Activated T-cell treated with anti-CD3 and anti-CD28 coated beads for 4 hours (primary cell): ENCODE data around the gene DPF3.
"Not testable (repeated sequence)": the region's sequence is repeated elsewhere in the genome, so short reads cannot be mapped to it uniquely, and the experiment has no call there.

Experiments used
- DNase-seq: peaks from one replicate; pipeline ENCODE4 v3.0.0-alpha.2; 2020

Gene DPF3

DNA sequence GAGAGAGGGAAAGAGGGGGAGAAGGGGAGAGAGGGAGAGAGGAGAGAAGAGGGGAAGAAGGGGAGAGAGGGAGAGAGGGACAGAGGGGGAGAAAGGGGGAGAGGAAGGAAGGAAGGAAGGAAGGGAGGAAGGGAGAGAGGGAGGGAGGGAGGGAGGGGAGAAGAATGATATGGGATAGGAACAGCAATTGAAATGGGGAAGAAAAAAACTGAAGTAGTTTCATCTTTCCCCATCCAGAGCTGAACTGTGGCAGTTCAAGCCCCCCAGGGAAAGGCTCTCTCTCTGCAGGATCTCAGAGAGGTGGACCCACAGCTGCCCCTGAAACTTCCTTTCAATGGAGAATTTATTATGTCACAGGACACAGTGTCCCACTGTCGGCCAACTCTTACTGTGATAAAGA is 136.9 kb downstream of the DPF3 start:
- DNase-seq: no peak

DNA sequence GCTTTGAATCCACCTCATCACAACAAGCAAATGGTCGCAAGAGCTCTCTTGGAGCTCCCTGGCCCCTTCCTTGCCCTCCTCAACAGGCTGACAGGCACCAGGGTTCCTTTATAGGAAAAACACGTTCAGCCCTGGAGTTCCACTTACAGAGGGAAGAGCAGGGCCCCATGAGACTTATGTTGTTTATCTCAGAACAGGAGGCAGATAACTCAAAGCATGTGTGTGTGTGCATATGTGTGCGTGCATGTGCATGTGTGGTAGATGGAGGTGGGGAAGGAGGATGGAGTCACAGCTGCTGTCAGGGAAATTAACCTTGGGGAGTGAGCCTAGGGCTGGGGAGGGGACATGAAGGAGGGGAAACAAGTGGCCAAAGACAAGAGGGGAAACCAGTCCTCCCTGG is 138.1 kb downstream of the DPF3 start:
- no peak for DNase-seq

DNA sequence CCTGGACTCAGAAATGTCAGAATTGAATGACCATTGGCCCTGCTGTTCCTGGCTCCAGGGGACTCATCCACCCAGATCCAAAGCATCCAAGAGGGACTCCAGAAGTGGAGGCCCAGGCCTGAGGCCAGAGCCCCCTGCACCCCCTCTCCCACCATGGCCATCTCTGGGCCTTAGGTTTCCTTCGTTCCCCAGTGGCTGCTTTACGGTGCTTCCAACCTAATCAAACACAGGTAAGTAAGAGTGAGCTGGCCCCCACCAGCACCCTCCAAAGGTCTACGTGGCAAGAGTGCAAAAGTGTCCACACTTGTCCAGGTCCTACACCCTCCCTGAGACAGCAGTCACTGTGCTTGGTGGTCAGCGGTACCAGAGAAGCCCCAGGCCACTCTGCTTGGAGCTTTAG is 139.0 kb downstream of the DPF3 start:
- DNase-seq: no peak

DNA sequence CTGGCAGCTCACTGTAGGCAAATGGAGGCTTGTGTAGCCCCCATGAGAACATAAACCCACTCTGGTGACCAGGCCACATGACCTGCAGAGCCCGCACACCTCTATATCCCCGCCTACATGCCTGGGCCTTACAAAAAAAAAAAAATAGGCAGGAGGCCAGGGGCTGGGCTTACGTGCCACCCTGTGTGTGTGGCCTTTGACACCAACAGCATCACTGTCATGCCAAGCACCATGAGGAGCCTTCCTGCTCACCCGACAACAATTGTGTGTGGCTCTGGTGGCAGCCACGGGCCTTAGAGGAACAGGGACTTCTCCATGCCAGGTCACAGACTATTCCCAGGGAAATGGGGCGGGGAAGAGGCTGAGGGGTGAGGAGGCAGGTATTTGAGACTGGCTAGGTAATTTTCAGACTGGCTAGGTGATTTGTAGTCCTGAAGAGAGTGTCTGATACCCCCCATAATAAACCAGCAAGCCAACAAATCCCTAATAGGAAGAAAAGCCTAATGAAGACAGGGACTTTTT is 140.0 kb downstream of the DPF3 start:
- DNase-seq: no peak

- no peak for DNase-seq
Observed at GRCh38 chr14:72753044-72753710, 140.7 kb downstream of the DPF3 start.

GRCh38 chr14:72752034-72752412 is 141.9 kb downstream of the DPF3 start:
- DNase-seq: no peak

DNA sequence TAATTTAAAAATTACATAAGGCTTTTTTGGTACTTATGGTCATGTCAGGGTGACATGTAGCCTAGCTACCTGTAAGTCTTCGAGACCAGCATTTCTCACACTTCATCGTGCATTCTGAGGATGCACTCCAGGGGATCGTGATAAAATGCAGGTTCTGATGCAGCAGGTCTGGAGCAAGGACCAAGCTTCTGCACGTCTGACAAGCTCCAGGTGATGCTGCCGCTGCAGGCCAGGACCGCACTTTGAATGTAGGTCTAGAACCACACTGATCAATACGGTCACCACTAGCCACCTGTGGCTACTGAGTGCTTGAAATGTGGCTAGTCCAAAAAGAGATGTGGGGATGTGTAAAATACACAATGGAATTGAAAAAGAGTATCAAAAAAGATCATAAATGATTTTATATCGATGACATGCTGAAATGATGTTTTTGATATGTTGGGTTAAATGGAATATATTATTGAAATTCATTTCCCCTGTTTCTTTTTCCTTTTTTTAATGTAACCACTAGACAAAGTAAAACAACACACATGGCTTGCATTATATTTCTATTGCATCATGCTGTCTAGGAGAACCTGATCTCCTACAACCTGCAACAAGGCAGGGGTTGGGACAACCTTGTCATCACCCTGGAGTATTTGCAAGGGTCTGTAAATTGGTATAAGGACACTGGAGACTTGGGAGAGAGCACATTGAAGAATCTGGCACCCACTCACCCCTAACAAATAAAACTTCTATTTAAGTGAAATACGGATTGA is 142.4 kb downstream of the DPF3 start:
- DNase-seq: no peak

DNA sequence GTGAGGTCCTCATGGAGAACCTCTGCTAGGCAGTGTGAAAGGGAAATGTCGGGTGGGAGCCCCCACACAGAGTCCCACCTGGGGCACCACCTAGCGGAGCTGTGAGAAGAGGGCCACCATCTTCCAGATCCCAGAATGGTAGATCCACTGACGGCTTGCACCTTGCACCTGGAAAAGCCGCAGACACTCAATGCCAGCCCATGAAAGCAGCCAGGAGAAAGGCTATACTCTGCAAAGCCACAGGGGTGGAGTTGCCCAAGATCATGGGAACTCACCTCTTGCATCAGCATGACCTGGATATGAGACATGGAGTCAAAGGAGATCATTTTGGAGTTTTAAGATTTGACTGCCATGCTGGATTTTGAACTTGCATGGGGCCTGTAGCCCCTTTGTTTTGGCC is 145.0 kb downstream of the DPF3 start:
- not testable (repeated sequence) for DNase-seq

- DNase-seq: no peak
Observed at GRCh38 chr14:72747652-72748051, 146.2 kb downstream of the DPF3 start.

DNA sequence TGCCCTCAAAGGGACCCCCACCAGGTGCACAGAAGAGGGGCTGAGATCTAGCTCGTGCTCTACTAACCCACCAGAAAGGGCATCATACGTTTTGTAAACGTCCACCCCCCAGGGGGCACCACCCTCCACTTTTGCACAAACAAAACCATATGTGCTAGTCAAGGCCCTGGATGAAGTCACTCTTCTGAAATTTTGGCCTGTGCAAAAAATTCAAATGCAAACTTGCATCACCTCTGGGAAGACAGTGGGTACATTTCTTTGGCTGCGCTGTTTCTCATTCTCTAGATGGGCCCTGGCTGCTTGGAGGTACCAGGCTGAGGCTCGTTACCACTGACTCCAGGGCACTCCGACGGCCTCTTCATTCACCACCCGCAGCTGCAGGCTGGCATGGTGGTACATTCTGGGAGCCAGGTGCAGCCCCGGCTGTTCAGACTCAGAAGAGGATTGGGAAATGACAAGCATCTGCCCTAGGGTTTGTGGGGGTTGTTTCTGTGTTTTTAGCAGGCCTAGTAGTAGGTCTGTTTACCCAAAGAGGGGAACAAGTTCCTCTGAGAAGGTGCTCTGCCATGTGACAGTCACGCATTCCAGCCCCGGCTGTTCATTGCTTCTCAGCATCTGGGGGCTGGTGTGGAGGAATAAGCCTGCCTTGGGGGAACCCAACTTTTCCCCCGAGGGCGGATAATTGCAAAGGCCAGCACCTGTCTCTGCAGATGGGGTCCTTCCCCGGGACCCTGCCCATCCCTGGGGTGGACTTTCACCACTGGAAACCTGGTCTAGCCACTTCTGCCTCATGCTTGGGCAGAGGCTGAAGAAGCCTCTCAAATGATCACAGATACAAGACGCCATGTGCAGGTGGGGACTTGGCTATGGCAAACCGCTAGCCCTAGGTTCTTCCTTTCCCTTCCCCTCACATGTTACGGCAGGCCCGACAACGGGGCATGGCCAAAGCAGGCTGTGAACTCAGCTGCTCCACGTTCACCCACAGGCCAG is 147.6 kb downstream of the DPF3 start:
- no peak for DNase-seq

DNA sequence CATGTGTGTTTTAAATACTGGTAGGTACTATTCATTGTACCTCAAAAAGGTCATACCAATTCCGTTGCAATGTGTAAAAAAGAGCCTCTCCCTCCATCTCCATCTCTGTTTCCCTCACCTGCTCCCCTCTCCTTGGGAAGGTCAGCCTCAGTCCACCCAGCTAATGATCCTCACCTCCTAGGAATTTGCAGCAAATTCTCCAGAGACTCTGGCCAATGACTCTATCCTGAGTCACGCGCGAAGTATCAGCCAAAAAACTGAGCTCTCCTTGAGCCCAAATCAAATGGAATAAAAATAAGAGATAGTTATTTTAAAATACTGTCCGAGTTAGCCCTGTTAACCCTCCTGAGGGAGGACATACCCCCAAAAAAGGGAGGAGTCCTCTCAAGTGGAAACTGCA is 148.4 kb downstream of the DPF3 start:
- DNase-seq: no peak

DNA sequence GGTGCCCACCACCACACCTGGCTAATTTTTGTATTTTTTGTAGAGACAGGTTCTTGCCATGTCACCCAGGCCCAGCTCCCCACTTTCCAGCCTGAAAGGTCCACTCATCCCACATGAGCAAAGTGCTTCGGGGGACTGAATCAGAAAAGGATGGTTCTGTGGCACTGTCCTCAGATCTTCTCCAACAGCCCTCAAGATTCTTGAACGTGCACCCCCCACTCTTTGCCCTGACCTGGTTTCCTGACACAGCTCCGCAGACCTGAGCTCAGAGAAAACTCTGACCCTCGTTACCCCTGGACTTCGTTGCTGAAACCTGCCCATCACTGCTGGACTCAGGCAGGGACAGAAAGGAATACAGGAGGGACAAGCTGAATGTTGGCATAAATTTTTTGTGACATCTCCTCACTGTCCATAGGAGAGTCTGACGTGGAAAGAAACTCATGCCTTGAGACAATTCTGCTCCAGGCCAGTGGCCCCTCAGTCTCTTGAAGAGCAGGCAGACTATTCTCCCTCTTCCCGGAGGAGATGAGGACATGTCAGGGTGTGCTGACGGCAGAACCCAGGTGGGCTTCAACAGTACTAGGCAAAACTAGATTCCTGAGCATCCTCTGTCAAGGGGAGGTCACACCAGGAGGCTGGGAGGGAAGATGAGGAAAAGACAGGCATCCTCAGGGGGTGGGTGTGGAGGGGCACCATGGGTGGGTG is 149.3 kb downstream of the DPF3 start:
- no peak for DNase-seq

GRCh38 chr14:72743626-72744025 is 150.3 kb downstream of the DPF3 start:
- DNase-seq: no peak

- DNase-seq: no peak
Observed at GRCh38 chr14:72742838-72743195, 151.1 kb downstream of the DPF3 start.

GRCh38 chr14:72742118-72742837 is 151.6 kb downstream of the DPF3 start:
- DNase-seq: no peak

GRCh38 chr14:72741826-72742117 is 152.1 kb downstream of the DPF3 start:
- DNase-seq: no peak

- no peak for DNase-seq
Observed at GRCh38 chr14:72740966-72741825, 152.7 kb downstream of the DPF3 start.

DNA sequence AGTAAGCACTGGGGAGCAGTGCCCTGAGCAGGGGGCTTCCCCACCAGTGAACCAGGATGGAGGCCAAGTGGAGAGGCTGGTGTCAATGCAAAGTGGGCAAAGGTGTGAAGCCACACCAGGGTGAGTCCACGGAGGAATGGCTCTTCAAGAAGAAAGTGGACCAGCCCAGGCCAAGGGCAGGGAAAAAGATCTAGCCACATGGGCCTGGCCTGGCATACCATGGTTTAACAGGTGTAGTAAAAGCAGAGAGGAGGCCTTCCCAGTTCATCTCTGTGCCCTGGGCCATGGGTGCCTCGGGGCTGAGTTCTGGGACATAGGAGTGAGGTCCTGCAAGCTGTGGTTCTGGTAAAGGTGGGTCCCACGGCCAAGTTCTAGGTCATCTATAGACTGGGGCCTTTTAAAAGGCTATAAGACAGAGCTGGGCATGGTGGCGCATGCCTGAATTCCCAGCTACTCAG is 153.4 kb downstream of the DPF3 start:
- no peak for DNase-seq

DNA sequence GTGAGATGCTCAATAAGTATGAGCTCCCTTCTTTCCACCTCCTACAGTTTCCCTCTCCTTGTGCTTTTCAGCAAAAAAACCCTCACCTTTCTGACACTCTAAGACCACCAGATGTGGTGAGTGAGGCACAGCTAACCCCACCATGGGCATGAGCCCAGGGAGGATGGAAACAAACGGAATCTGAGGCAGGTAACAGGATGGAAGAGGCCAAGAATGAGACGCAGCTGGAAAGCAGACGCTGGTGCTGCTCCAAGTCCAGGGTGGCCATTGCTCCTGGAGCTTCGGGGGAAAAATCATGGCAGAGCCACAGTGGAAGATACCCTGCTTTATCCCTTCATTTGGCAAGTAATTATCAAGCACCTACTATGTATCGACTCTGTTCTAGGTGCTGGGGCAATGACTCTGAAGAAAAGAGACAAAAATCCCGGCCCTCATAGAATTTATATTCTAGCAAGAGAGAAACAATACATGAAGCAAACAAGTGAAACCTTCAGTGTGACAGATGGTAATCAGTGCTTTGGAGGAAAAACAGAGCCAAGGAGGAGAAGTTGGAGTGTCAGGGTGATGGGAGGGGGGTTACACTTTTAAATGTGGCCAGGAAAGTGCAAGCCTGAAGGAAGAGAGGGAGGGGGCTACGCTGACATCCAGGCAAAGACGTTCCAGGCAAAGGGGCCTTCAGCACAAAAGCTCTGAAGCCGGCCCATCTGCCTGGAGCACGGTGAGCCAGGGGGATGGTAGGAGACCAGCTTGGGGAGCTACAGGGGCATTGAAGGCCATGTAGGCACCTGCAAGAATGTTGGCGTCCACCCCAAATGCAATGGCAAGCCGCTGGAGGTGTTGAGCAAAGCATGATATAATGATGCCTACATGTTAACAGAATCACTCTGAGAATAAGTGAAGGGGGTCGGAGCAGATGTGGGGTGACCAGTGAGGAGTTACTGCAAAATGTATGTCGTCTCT is 154.2 kb downstream of the DPF3 start:
- no peak for DNase-seq

- DNase-seq: no peak
Observed at GRCh38 chr14:72738161-72738611, 155.7 kb downstream of the DPF3 start.
